Loucy (cell line): ENCODE results near the gene MTHFD1.

ENCODE experiments used
- H2AFZ ChIP-seq: fragments of 200-600 bp; sonication (generic); 2 replicates; pipeline ENCODE4 v1.6.0; 2016; ENCODE audit warnings: antibody characterized with exemption, mild to moderate bottlenecking, low read length, moderate library complexity
- H3F3A ChIP-seq: fragments of 200-600 bp; 2 replicates; pipeline ENCODE4 v1.6.0; 2016; ENCODE audit warnings: antibody characterized with exemption, low read depth, mild to moderate bottlenecking
- H3K27me3 ChIP-seq: fragments of 200-600 bp; sonication (generic); 2 replicates; pipeline ENCODE4 v1.6.1; 2014; ENCODE audit warnings: low read length, mild to moderate bottlenecking; ENCODE audit not compliant: insufficient read depth, poor library complexity, severe bottlenecking
- H3K36me3 ChIP-seq: fragments of 200-600 bp; sonication (generic); 2 replicates; pipeline ENCODE4 v1.6.1; 2016; ENCODE audit warnings: low read length; ENCODE audit not compliant: insufficient read depth
- H3K4me1 ChIP-seq: fragments of 200-600 bp; sonication (generic); 2 replicates; pipeline ENCODE4 v1.5.1; 2014; ENCODE audit warnings: low read length, mild to moderate bottlenecking; ENCODE audit not compliant: insufficient read depth, poor library complexity, severe bottlenecking
- H3K4me2 ChIP-seq: fragments of 200-600 bp; sonication (generic); 2 replicates; pipeline ENCODE4 v1.6.0; 2014; ENCODE audit warnings: antibody characterized with exemption, low read length, low read depth, mild to moderate bottlenecking; ENCODE audit not compliant: poor library complexity, severe bottlenecking
- H3K4me3 ChIP-seq: fragments of 200-600 bp; sonication (generic); 2 replicates; pipeline ENCODE4 v1.5.1; 2014; ENCODE audit warnings: low read length, mild to moderate bottlenecking, mixed read lengths; ENCODE audit not compliant: poor library complexity, severe bottlenecking
- H3K79me2 ChIP-seq: fragments of 200-600 bp; sonication (generic); 2 replicates; pipeline ENCODE4 v1.6.1; 2014; ENCODE audit warnings: low read length; ENCODE audit not compliant: insufficient read depth
- H3K9ac ChIP-seq: fragments of 200-600 bp; sonication (generic); 2 replicates; pipeline ENCODE4 v1.6.0; 2014; ENCODE audit warnings: mild to moderate bottlenecking, low read depth, low read length, moderate library complexity; ENCODE audit not compliant: poor library complexity, severe bottlenecking
- H3K9me2 ChIP-seq: fragments of 200-600 bp; sonication (generic); replicated peaks from 2 replicates; pipeline ENCODE4 v1.6.1; 2016; ENCODE audit warnings: low read depth, low read length, mixed read lengths
- H3K9me3 ChIP-seq: fragments of 200-600 bp; sonication (generic); 2 replicates; pipeline ENCODE4 v1.6.1; 2014; ENCODE audit warnings: mild to moderate bottlenecking, antibody characterized with exemption, low read length, low read depth; ENCODE audit not compliant: insufficient read depth
- H4K20me1 ChIP-seq: fragments of 200-600 bp; sonication (generic); 2 replicates; pipeline ENCODE4 v1.6.0; 2014; ENCODE audit warnings: antibody characterized with exemption, low read length, mild to moderate bottlenecking; ENCODE audit not compliant: insufficient read depth, poor library complexity, severe bottlenecking
- EZH2phosphoT487 ChIP-seq: fragments of 200-600 bp; IDR thresholded peaks from 2 replicates; pipeline ENCODE4 v1.6.1; 2018; ENCODE audit warnings: antibody characterized with exemption, mild to moderate bottlenecking, moderate library complexity, borderline replicate concordance
- TF ChIP-seq, protein P1 (sequence below): fragments of 200-600 bp; sonication (generic); conservative IDR thresholded peaks from 2 replicates; pipeline ENCODE4 v1.5.1; 2014; ENCODE audit warnings: mild to moderate bottlenecking, antibody characterized with exemption, low read length

MTHFD1 gene

DNA sequence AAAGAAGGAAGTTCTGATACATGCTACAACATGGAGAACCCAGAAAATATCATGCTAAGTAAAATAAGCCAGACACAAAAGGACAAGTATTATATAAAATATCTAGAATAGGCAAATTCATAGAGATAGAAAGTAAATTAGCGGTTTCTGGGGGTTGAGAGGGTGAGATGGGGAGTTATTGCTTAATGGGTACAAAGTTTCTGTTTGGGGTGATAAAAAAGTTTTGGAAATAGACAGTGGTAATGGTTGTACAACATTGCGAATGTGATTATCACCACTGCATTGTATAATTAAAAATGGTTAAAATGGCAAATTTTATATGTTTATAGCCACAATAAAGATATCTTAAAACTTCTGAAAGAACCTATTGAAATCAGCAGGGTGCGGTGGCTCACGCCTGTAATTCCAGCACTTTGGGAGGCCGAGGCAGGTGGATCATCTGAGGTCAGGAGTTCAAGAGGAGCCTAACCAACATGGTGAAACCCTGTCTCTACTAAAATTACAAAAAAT lies 100.5 kb downstream of the MTHFD1 start:
- Histone ChIP-seq H3K9me2 (no peaks in the 10 kb centered on the region), H3K4me3 (no peak overlapping the region), H4K20me1 (no peaks in the 10 kb centered on the region), H3K9me3 (no peaks in the 10 kb centered on the region), H3K9ac (no peak overlapping the region), H3K4me2 (no peak overlapping the region), H2AFZ (no peak overlapping the region), H3K36me3 (peaks cover 33% of the 10 kb centered on the region; the same call in 1 of the 2 replicates), H3F3A (no peaks in the 10 kb centered on the region), H3K79me2 (peaks cover 10% of the 10 kb centered on the region; the same call in 1 of the 2 replicates), H3K27me3 (no peaks in the 10 kb centered on the region), H3K4me1 (peaks cover 8% of the 10 kb centered on the region)
- TF ChIP-seq, protein P1, sequence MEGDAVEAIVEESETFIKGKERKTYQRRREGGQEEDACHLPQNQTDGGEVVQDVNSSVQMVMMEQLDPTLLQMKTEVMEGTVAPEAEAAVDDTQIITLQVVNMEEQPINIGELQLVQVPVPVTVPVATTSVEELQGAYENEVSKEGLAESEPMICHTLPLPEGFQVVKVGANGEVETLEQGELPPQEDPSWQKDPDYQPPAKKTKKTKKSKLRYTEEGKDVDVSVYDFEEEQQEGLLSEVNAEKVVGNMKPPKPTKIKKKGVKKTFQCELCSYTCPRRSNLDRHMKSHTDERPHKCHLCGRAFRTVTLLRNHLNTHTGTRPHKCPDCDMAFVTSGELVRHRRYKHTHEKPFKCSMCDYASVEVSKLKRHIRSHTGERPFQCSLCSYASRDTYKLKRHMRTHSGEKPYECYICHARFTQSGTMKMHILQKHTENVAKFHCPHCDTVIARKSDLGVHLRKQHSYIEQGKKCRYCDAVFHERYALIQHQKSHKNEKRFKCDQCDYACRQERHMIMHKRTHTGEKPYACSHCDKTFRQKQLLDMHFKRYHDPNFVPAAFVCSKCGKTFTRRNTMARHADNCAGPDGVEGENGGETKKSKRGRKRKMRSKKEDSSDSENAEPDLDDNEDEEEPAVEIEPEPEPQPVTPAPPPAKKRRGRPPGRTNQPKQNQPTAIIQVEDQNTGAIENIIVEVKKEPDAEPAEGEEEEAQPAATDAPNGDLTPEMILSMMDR, result no peak
- TF ChIP-seq EZH2phosphoT487, result no peak

DNA sequence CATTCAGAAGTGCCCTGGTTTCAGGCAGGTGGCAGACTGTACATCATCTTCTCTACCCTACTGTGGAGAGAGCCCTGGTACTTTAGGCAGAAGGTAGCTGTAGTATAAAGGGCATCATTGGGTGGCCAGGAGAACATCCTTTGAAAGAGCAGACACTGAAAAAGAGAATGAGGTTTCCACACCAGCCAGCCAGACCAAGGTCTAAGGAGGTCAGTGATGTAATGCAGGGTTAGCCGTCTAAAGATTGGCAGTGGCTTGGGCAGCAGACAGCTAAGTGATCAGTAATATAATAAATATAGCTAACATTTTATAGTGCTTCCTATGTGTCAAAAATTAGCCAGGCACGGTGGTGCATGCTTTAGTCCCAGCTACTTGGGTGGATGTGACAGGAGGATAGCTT lies 103.5 kb downstream of the MTHFD1 start:
- Histone ChIP-seq H3K9ac (no peak overlapping the region), H3K79me2 (peaks cover 16% of the 10 kb centered on the region; the same call in 1 of the 2 replicates), H3K4me1 (peaks cover 10% of the 10 kb centered on the region), H3F3A (no peaks in the 10 kb centered on the region), H4K20me1 (peaks cover 4% of the 10 kb centered on the region), H3K4me2 (no peak overlapping the region), H2AFZ (no peak overlapping the region), H3K4me3 (no peak overlapping the region), H3K9me2 (no peaks in the 10 kb centered on the region), H3K27me3 (no peaks in the 10 kb centered on the region), H3K9me3 (no peaks in the 10 kb centered on the region), H3K36me3 (peaks cover 22% of the 10 kb centered on the region; the same call in 1 of the 2 replicates)
- TF ChIP-seq EZH2phosphoT487, result no peak
- TF ChIP-seq, protein P1, result no peak

DNA sequence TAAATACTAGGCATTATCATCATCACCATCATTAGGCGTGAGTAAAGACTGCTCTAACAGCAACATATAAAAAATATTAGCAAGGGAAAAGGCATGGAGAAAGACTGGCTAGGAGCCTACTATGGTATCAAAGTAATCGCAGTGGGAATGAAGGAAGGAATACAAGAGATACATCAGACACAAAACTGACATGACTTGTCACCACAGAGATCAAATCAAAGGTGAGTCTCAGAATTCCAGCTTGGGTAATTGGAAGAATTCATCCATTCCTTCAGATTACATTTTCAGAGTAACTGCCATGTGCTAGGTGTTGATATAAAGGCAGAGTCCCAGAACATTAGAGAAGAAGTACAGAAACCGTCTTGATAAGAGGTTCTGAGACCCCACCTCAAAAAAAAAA lies 105.3 kb downstream of the MTHFD1 start:
- Histone ChIP-seq H2AFZ (no peak overlapping the region), H3K9me2 (no peaks in the 10 kb centered on the region), H4K20me1 (peaks cover 10% of the 10 kb centered on the region), H3K79me2 (peaks cover 25% of the 10 kb centered on the region; the same call in 1 of the 2 replicates), H3K9me3 (no peaks in the 10 kb centered on the region), H3K27me3 (no peaks in the 10 kb centered on the region), H3K4me1 (peaks cover 23% of the 10 kb centered on the region), H3F3A (no peaks in the 10 kb centered on the region), H3K9ac (no peak overlapping the region), H3K4me3 (no peak overlapping the region), H3K4me2 (no peak overlapping the region), H3K36me3 (peaks cover 3% of the 10 kb centered on the region; the same call in 1 of the 2 replicates)
- TF ChIP-seq EZH2phosphoT487, result no peak
- TF ChIP-seq, protein P1, result no peak
